Activated T-cell treated with anti-CD3 and anti-CD28 coated beads for 1 hour (primary cell): ENCODE results near the gene MOGAT3.
A peak's percentile ranks its signal among the peaks of the same experiment; 100 is the strongest.

Experiments used
- DNase-seq: peaks from one replicate; pipeline ENCODE4 v3.0.0-alpha.2; 2020; ENCODE audit warnings: low read depth

Gene MOGAT3

GRCh38 chr7:101200862-101201599, at the start of gene MOGAT3:
TSS of gene MOGAT3 (minus strand) at chr7:101201036. CDS start at chr7:101200854, 182 bp downstream.
- no peak for DNase-seq

- DNase-seq, result no peak
Observed at GRCh38 chr7:101250324-101250723, 49.5 kb upstream of the MOGAT3 start.

GRCh38 chr7:101248276-101248675, 47.4 kb upstream of the MOGAT3 start:
- no peak for DNase-seq

GRCh38 chr7:101245147-101245668, 44.4 kb upstream of the MOGAT3 start:
- no peak for DNase-seq

GRCh38 chr7:101244375-101245146, 43.7 kb upstream of the MOGAT3 start, which contains the start of gene FIS1:
TSS of gene FIS1 (minus strand) at chr7:101245081. CDS start at chr7:101245004, 77 bp downstream.
- DNase-seq, result peak; percentile 87

- no peak for DNase-seq
Observed at GRCh38 chr7:101243646-101244374, 43.0 kb upstream of the MOGAT3 start.

GRCh38 chr7:101241443-101242349, 40.9 kb upstream of the MOGAT3 start:
- DNase-seq, result no peak

- DNase-seq, result no peak
Observed at GRCh38 chr7:101241015-101241363, 40.2 kb upstream of the MOGAT3 start.

GRCh38 chr7:101240226-101241014, 39.6 kb upstream of the MOGAT3 start:
- no peak for DNase-seq

- no peak for DNase-seq
Observed at GRCh38 chr7:101239951-101240220, 39.0 kb upstream of the MOGAT3 start.

- no peak for DNase-seq
Observed at GRCh38 chr7:101239191-101239950, 38.5 kb upstream of the MOGAT3 start.

GRCh38 chr7:101238226-101239182, 37.7 kb upstream of the MOGAT3 start:
- no peak for DNase-seq

GRCh38 chr7:101237206-101238067, 36.6 kb upstream of the MOGAT3 start, which contains the start of gene CLDN15:
TSS of gene CLDN15 (minus strand) at chr7:101237802. CDS start at chr7:101237581, 221 bp downstream.
- no peak for DNase-seq

GRCh38 chr7:101236292-101236835, 35.5 kb upstream of the MOGAT3 start:
- DNase-seq, result no peak

GRCh38 chr7:101235522-101235921, 34.7 kb upstream of the MOGAT3 start:
- no peak for DNase-seq

GRCh38 chr7:101235050-101235449, 34.2 kb upstream of the MOGAT3 start:
- DNase-seq, result no peak

GRCh38 chr7:101234636-101235035, 33.8 kb upstream of the MOGAT3 start:
- DNase-seq, result no peak
